Neural cell (in vitro differentiated cells): ENCODE data around the gene OR1E2. TPM values are rescaled to one million over a fixed set of nuclear protein-coding genes. Genes with fewer than 3 reads are reported as not detected.

ENCODE experiments used
- H2AFZ ChIP-seq: fragments of 200-600, 300-800 bp; sonication (generic), shearing (Covaris generic); 2 replicates; pipeline ENCODE4 v1.6.0; 2014; ENCODE audit warnings: low read depth, mild to moderate bottlenecking, antibody characterized with exemption, low read length, moderate library complexity
- H3F3A ChIP-seq: fragments of 200-600 bp; shearing (Covaris generic); 2 replicates; pipeline ENCODE4 v1.6.1; 2016; ENCODE audit warnings: mild to moderate bottlenecking, moderate library complexity, mixed read lengths, antibody characterized with exemption, low read length; ENCODE audit not compliant: insufficient read depth, poor library complexity, severe bottlenecking
- H3K27ac ChIP-seq: fragments of 200-600, 300-800 bp; sonication (generic), shearing (Covaris generic); 2 replicates; pipeline ENCODE4 v1.5.1; 2014; ENCODE audit warnings: mild to moderate bottlenecking, low read length, moderate library complexity
- H3K27me3 ChIP-seq: fragments of 300-800, 200-600 bp; sonication (generic), shearing (Covaris generic); 2 replicates; pipeline ENCODE4 v1.6.0; 2014; ENCODE audit warnings: mild to moderate bottlenecking, low read depth, low read length, moderate library complexity; ENCODE audit not compliant: insufficient read depth
- H3K36me3 ChIP-seq: fragments of 300-800, 200-600 bp; sonication (generic), shearing (Covaris generic); 2 replicates; pipeline ENCODE4 v1.5.1; 2014; ENCODE audit warnings: mild to moderate bottlenecking, antibody characterized with exemption, low read length, moderate library complexity; ENCODE audit not compliant: insufficient read depth
- H3K4me2 ChIP-seq: fragments of 300-800, 200-600 bp; sonication (generic), shearing (Covaris generic); 2 replicates; pipeline ENCODE4 v1.6.0; 2014; ENCODE audit warnings: mild to moderate bottlenecking, low read length
- H3K4me3 ChIP-seq: fragments of 300-800, 200-600 bp; sonication (generic), shearing (Covaris generic); 2 replicates; pipeline ENCODE4 v1.5.1; 2014; ENCODE audit warnings: mild to moderate bottlenecking, low read length, moderate library complexity
- H3K79me2 ChIP-seq: fragments of 200-600 bp; shearing (Covaris generic); replicated peaks from 2 replicates; pipeline ENCODE4 v1.6.0; 2014; ENCODE audit warnings: mild to moderate bottlenecking, low read length, moderate library complexity; ENCODE audit not compliant: insufficient read depth
- H3K9ac ChIP-seq: fragments of 300-800, 200-600 bp; sonication (generic), shearing (Covaris generic); 2 replicates; pipeline ENCODE4 v1.6.1; 2016; ENCODE audit warnings: mild to moderate bottlenecking, low read length, mixed read lengths
- H3K9me2 ChIP-seq: fragments of 200-600 bp; shearing (Covaris generic); 2 replicates; pipeline ENCODE4 v1.6.1; 2016; ENCODE audit warnings: mild to moderate bottlenecking, low read length, mixed read lengths; ENCODE audit not compliant: insufficient read depth
- H3K9me3 ChIP-seq: fragments of 200-600, 300-800 bp; sonication (generic), shearing (Covaris generic); 2 replicates; pipeline ENCODE4 v1.6.1; 2016; ENCODE audit warnings: mild to moderate bottlenecking, mixed run types, low read length, moderate library complexity, mixed read lengths
- H4K20me1 ChIP-seq: fragments of 200-600 bp; shearing (Covaris generic); 2 replicates; pipeline ENCODE4 v1.6.1; 2016; ENCODE audit warnings: mild to moderate bottlenecking, mixed run types; ENCODE audit not compliant: insufficient read depth
- CTCF ChIP-seq: fragments of 450-650 bp; IDR thresholded peaks from 2 replicates; pipeline ENCODE4 v1.5.1; 2014; ENCODE audit warnings: antibody characterized with exemption, mild to moderate bottlenecking, moderate library complexity; ENCODE audit not compliant: poor library complexity, severe bottlenecking
- EP300 ChIP-seq: fragments of 450-650 bp; conservative IDR thresholded peaks from 2 replicates; pipeline ENCODE4 v1.6.1; 2014; ENCODE audit warnings: antibody characterized with exemption, mild to moderate bottlenecking, moderate library complexity; ENCODE audit not compliant: poor library complexity, severe bottlenecking
- EZH2 ChIP-seq: fragments of 200-600, 300-800 bp; shearing (Covaris generic), sonication (generic); IDR thresholded peaks from 2 replicates; pipeline ENCODE4 v1.6.1; 2014; ENCODE audit warnings: antibody characterized with exemption, low read length, borderline replicate concordance, mild to moderate bottlenecking; ENCODE audit not compliant: insufficient read depth, poor library complexity, severe bottlenecking
- MXI1 ChIP-seq: fragments of 450-650 bp; conservative IDR thresholded peaks from 2 replicates; pipeline ENCODE4 v1.6.1; 2014; ENCODE audit warnings: antibody characterized with exemption, mild to moderate bottlenecking; ENCODE audit not compliant: poor library complexity, severe bottlenecking
- POLR2AphosphoS5 ChIP-seq: IDR thresholded peaks from 2 replicates; pipeline ENCODE4 v1.6.1; 2012
- RAD21 ChIP-seq: fragments of 450-650 bp; conservative IDR thresholded peaks from 2 replicates; pipeline ENCODE4 v1.6.1; 2014; ENCODE audit warnings: antibody characterized with exemption, mild to moderate bottlenecking, moderate library complexity
- REST ChIP-seq: IDR thresholded peaks from 2 replicates; pipeline ENCODE4 v1.6.1; 2012; ENCODE audit warnings: borderline replicate concordance
- SMC3 ChIP-seq: fragments of 450-650 bp; conservative IDR thresholded peaks from 2 replicates; pipeline ENCODE4 v1.6.1; 2014; ENCODE audit warnings: antibody characterized with exemption, mild to moderate bottlenecking, moderate library complexity; ENCODE audit not compliant: poor library complexity
- TAF1 ChIP-seq: IDR thresholded peaks from 2 replicates; pipeline ENCODE4 v1.6.1; 2012; ENCODE audit warnings: low read depth
- polyA plus RNA-seq: library from polyadenylated mRNA; depleted of rRNA; stranded (reverse); fragments of >200 nt; gene quantifications from 2 replicates; pipeline ENCODE4 v1.2.3, GENCODE V29; 2014

OR1E2 gene
- polyA plus RNA-seq, 1 donor from 2014 or later = not detected

GRCh38 chr17:3447625-3448024, 14.0 kb upstream of the OR1E2 start:
- Histone ChIP-seq H3K27me3 (no peaks in the 10 kb centered on the region), H3K79me2 (no peaks in the 10 kb centered on the region), H4K20me1 (no peaks in the 10 kb centered on the region), H3K9me2 (no peaks in the 10 kb centered on the region), H3K9me3 (no peaks in the 10 kb centered on the region), H3F3A (no peaks in the 10 kb centered on the region), H2AFZ (no peak overlapping the region), H3K4me2 (no peak overlapping the region), H3K4me3 (no peak overlapping the region), H3K9ac (no peak overlapping the region), H3K36me3 (no peaks in the 10 kb centered on the region), H3K27ac (no peak overlapping the region)
- TF ChIP-seq REST = no peak
- TF ChIP-seq CTCF = no peak
- no peak for TF ChIP-seq EZH2
- TF ChIP-seq TAF1 = no peak
- TF ChIP-seq RAD21 = no peak
- no peak for TF ChIP-seq MXI1
- TF ChIP-seq POLR2AphosphoS5 = no peak
- TF ChIP-seq SMC3 = no peak

GRCh38 chr17:3440451-3440850, 6.8 kb upstream of the OR1E2 start:
- Histone ChIP-seq H3K9ac (no peak overlapping the region), H2AFZ (no peak overlapping the region)

More at GRCh38 chr17:3440451-3440850, 6.8 kb upstream of the OR1E2 start:
- no peaks in the 10 kb centered on the region for H3F3A ChIP-seq
- H3K27ac ChIP-seq = no peak overlapping the region
- TF ChIP-seq REST = no peak
- TF ChIP-seq CTCF = no peak
- TF ChIP-seq POLR2AphosphoS5 = no peak
- no peak for TF ChIP-seq EZH2
- no peak for TF ChIP-seq SMC3
- TF ChIP-seq MXI1 = no peak
- TF ChIP-seq EP300 = no peak
- no peak for TF ChIP-seq RAD21
- TF ChIP-seq TAF1 = no peak
- no peaks in the 10 kb centered on the region for H4K20me1 ChIP-seq
- H3K36me3 ChIP-seq = no peaks in the 10 kb centered on the region
- no peak overlapping the region for H3K4me3 ChIP-seq
- no peaks in the 10 kb centered on the region for H3K9me2 ChIP-seq
- no peaks in the 10 kb centered on the region for H3K79me2 ChIP-seq
- no peak overlapping the region for H3K4me2 ChIP-seq
- no peaks in the 10 kb centered on the region for H3K27me3 ChIP-seq
- H3K9me3 ChIP-seq = no peaks in the 10 kb centered on the region
